Right ventricle myocardium superior (tissue), 1 donor: Measurements from ENCODE around the gene ATAD2B. TPM values are rescaled to one million over a fixed set of nuclear protein-coding genes. Genes with fewer than 3 reads are reported as not detected.

Experiments
- ATAC-seq: fragments of 200-7000 bp; cut with Tn5 transposase; one replicate; pipeline ENCODE4 v1.9.1; 2020; ENCODE audit warnings: mild to moderate bottlenecking; ENCODE audit not compliant: poor library complexity
- DNase-seq: peaks from one replicate; pipeline ENCODE4 v3.0.0-alpha.2; 2020
- intact Hi-C: fragments of 100-400 bp; cut with DNase I; formaldehyde crosslinking; loops from one replicate; pipeline ENCODE4 v1.11.2; 2022
- total RNA-seq: library from RNA; stranded (reverse); fragmentation: NEBNext Ultra II Directional; extraction: Animal tissue kit (Norgen Biotek cat#: 25700); gene quantifications from one replicate; pipeline ENCODE4 v1.2.1, GENCODE V29; 2021
- donor health status: DM: no; HTN: yes; CAD: no; lungs with severe emphysema.

Gene ATAD2B
- total RNA-seq, 1 donor from 2014 or later: 6.1 TPM

GRCh38 chr2:23918837-23919489, 8.0 kb downstream of the ATAD2B start:
- intact Hi-C loops: no loop called here
- no peak for DNase-seq
- ATAC-seq: no peak

- ATAC-seq (peak; percentile 41), DNase-seq (no peak)
- intact Hi-C loops: no loop called here
Measured at GRCh38 chr2:23916727-23917405, 10.1 kb downstream of the ATAD2B start.

DNA sequence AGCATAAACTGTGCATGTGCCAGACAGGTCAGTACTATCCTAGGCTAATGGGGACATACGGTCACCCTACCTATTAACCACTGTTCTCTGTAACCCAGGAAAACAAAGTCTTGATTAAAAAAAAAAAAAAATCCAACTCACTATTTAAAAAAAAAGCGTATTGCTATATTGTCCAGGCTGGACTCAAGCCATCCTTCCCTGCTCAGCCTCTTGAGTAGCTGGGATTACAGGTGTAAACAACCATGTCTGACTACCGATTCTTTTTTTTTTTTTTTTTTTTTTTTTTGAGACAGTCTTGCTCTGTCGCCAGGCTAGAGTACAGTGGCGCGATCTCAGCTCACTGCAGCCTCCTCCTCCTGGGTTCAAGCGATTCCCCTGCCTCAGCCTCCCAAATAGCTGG, 11.6 kb downstream of the ATAD2B start:
- intact Hi-C loops: no loop called here
- no peak for ATAC-seq

GRCh38 chr2:23912054-23912453, 14.9 kb downstream of the ATAD2B start:
- intact Hi-C loops: no loop called here
- ATAC-seq (no peak), DNase-seq (no peak)

More for the DNA sequence above, 11.6 kb downstream of the ATAD2B start:
- DNase-seq: no peak

DNA sequence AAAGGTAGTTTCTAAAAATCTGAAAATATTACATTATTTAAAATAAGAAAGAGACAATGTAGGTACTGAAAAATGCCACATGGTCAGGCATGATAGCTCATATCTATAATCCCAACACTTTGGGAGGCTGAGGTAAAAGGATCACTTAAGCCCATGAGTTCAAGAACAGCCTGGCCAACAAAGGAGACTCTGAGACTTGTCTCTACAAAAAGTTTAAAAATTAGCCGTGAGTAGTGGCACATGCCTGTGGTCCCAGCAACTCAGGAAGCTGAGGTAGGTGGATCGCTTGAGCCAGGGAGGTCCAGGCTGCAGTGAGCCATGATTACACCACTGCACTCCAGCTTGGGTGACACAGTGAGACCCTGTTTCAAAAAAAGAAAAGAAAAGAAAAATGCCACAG, 21.8 kb downstream of the ATAD2B start:
- no peak for ATAC-seq
- no peak for DNase-seq
- intact Hi-C loops: no loop called here

DNA sequence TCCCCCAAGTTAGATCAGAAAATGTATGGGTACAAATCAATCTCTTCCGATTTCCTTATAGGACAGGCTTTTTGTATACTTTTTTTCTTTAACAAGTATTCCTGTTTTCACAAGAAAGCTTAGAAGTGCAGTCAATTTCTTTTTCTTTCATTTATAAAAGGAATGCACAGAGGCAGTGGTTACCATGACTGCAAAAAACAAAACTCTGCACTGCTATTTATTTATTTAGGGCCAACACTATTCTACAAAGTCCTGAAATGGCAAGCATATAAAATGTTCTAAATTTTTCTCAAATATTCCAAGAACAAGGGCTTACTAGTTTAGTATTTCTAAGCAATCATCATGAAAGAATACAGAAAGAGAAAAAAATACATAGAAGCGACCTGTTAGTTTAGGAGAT, 22.2 kb downstream of the ATAD2B start:
- peak; percentile 34 for ATAC-seq
- intact Hi-C loops: no loop called here
- no peak for DNase-seq

DNA sequence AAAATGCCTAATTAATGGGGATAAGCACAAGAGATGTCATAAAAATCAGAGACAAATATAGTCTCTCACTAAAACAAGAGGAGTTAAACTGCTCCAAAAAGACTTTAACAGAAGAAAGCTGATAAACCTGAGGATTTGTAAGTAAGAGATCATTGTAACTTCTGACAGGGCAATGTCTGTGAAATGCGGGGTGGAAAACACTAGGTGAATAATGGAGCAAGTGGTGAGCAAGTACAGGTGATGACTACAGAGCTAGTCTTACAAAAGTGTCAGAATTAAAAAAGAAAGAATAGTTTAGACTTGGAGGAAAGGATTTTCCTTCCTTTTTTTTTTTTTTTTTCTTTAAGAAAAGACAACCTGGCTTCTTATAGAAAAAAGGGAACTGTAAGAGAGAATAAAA, 22.7 kb downstream of the ATAD2B start:
- ATAC-seq: no peak
- intact Hi-C loops: no loop called here

GRCh38 chr2:23903034-23903433, 23.9 kb downstream of the ATAD2B start:
- intact Hi-C loops: no loop called here
- ATAC-seq: no peak
- DNase-seq: no peak

More for the DNA sequence above, 22.7 kb downstream of the ATAD2B start:
- DNase-seq: no peak

DNA sequence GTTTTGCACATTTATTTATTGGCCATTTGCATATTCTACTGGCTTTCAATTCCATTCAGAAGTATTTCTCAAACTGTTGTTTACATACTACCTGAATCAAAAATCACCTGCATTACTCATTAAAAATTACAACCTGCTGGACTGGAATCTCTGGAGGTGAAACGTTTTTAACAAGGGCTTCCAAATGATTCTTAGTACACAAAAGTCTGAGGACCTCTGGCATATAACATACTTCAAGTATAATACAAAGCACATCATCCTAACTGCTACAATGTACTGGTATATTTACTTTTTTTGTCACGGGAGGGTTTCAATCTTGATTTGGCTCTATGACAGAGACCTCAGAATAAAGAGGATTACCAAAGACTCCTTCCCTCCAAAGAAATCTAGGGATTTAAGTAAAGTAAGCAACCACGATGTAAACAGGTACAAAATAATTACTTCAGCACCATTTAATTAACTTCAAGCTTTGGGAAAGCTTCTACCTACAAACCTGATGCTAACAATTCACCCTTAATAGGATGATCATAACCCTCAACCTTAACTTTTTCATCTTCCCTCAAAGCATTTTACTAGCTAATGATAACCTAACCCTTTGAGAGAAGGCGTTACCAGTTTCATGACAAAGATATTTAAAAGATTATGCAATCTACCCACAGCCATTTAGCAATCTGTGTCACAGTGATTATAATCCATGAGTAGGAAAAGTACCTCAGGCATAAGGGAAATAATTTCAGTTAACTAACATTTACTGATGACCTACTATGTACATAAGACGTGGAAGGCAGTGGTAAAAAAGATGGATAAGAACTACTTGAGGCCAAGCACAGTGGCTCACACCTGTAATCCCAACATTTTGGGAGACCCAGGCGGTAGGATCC, 24.7 kb downstream of the ATAD2B start:
- DNase-seq: no peak
- no peak for ATAC-seq
- intact Hi-C loops: no loop called here

DNA sequence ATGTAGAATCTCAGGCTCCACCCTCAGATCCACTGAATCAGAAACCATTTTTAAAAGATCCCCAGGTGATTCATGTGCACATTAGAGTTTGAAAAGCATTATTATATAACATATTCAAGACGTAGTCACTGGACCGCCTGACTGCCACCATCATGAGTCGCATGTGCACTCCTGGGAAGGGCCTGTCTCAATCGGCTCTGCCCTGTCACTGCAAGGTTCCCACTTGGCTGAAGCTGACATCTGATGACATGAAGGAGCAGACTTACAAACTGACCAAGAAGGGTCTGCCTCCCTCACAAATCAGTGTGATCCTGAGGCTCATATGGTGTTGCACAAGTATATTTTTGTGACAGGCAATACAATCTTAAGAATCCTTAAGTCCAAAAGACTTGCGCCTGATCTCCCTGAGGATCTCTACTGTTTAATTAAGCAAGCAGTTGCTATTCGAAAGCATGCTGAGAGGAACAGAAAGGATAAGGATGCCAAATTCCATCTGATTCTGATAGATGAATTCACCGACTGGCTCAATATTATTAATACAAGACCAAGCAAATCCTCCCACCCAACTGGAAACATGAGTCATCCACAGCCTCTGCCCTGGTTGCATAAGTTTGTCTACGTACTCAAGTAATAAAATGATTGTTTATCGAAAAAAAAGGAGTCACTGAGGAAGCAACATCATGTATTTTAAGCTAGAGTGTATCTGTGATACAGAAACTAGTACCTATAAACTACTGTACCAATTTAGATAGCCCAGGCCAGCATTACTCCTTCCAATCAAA, 26.2 kb downstream of the ATAD2B start:
- ATAC-seq (peak; percentile 43), DNase-seq (no peak)
- intact Hi-C loops: no loop called here

- ATAC-seq: no peak
- DNase-seq: no peak
- intact Hi-C loops: no loop called here
Measured at GRCh38 chr2:23900133-23900532, 26.8 kb downstream of the ATAD2B start.

DNA sequence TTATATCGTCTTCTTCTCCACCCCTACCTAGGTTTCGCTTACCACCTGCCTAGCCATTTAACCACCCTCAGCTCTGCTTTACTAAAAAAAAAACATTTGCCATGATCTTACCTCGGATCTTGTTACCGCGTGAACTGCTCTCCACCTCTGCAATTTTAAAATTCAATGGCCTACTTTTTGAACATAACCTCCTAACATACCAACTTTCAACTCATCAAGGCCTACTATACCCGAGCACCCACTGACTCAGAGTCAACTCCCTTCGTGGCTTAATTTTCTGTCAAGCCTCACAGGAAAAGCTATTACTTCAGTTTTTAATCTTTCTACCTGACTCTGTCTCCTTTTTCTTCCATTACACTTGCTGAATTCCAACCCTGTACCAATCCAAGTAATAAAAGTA, 55.7 kb downstream of the ATAD2B start:
- intact Hi-C loops: no loop called here
- ATAC-seq (no peak), DNase-seq (no peak)

DNA sequence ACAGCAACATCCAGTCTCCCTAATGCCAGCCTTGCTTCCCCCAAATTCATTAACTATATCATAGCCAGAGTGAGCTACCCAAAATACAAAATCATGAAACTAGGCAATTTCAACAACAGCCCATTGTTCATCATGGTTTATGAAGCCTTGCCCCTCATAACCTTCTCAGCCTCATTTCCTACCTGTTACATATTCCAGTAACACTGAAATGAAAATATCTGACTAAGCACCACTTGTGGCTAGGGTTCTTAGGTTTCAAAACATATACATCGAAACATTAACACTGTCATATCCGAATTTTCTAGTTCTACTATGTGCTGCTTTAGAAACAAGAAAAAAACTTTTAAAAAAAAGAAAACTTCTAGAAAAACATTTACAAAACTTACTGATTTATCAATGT, 59.5 kb downstream of the ATAD2B start:
- intact Hi-C loops: no loop called here
- DNase-seq (no peak), ATAC-seq (no peak)

GRCh38 chr2:23862716-23863426, 64.1 kb downstream of the ATAD2B start:
- DNase-seq: no peak
- intact Hi-C loops: no loop called here
- no peak for ATAC-seq

- DNase-seq (no peak), ATAC-seq (no peak)
- intact Hi-C loops: no loop called here
Measured at GRCh38 chr2:23861952-23862351, 65.0 kb downstream of the ATAD2B start.

DNA sequence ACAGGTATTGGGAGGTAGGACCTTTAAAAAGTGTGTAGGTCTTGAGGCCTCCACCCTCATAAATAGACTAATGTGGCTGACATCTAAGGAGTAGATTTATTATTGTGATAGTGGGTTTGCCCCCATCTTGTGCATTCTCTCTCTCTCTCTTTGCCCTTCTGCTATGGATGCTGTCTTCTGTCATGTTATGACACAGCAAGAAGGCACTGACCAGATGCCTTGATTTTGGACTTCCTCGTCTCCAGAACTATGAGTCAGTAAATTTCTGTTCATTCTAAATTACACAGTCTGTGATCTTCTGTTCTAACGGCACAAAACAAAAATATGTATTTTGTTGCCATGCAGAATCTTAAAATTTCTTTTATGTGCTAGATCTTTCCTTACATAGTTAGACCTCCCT, 66.9 kb downstream of the ATAD2B start:
- intact Hi-C loops: no loop called here
- ATAC-seq: no peak
- no peak for DNase-seq

GRCh38 chr2:23859234-23859633, 67.7 kb downstream of the ATAD2B start:
- DNase-seq (no peak), ATAC-seq (no peak)
- intact Hi-C loops: no loop called here

- ATAC-seq: no peak
- intact Hi-C loops: no loop called here
- no peak for DNase-seq
Measured at GRCh38 chr2:23850564-23851256, 76.2 kb downstream of the ATAD2B start.
